Liver (tissue), 9 donors: ENCODE results near the gene VWA5A. TPM values are rescaled to one million over a fixed set of nuclear protein-coding genes. Genes with fewer than 3 reads are reported as not detected.

Experiments
- DNase-seq: peaks from one replicate; pipeline ENCODE4 v3.0.0-alpha.2; 2017; ENCODE audit warnings: low spot score
- H3K27ac ChIP-seq, 2 donors: one replicate each; pipeline ENCODE4 v1.7.0; 2013; ENCODE audit warnings: inconsistent platforms in 2 of 2, low read length in 2 of 2, control low read depth in 1 of 2, low read depth in 1 of 2, mild to moderate bottlenecking in 1 of 2
- H3K27me3 ChIP-seq, 4 donors: one replicate each; pipeline versions ENCODE4 v1.6.1 to v1.7.0; 2013; ENCODE audit warnings: low read length in 3 of 4, inconsistent platforms in 1 of 4, mild to moderate bottlenecking in 1 of 4, moderate library complexity in 1 of 4; ENCODE audit not compliant: control insufficient read depth in 4 of 4, insufficient read depth in 4 of 4
- H3K36me3 ChIP-seq, 4 donors: one replicate each; pipeline versions ENCODE4 v1.6.1 to v1.7.0; 2013; ENCODE audit warnings: low read length in 3 of 4, mild to moderate bottlenecking in 3 of 4, low read depth in 1 of 4, moderate library complexity in 1 of 4; ENCODE audit not compliant: control insufficient read depth in 4 of 4, insufficient read depth in 3 of 4
- H3K4me1 ChIP-seq, 4 donors: one replicate each; pipeline versions ENCODE4 v1.6.1 to v1.7.0; 2013; ENCODE audit warnings: low read length in 3 of 4, mild to moderate bottlenecking in 3 of 4, moderate library complexity in 1 of 4; ENCODE audit not compliant: control insufficient read depth in 4 of 4, insufficient read depth in 4 of 4
- H3K4me3 ChIP-seq, 3 donors: one replicate each; pipeline versions ENCODE4 v1.6.1 to v1.7.0; 2013; ENCODE audit warnings: low read length in 3 of 3, control low read depth in 1 of 3, low read depth in 1 of 3, mild to moderate bottlenecking in 1 of 3
- H3K9ac ChIP-seq, 2 donors: one replicate each; pipeline ENCODE4 v1.7.0; 2013; ENCODE audit warnings: low read length in 2 of 2, mild to moderate bottlenecking in 2 of 2, moderate library complexity in 2 of 2, control low read depth in 1 of 2, low read depth in 1 of 2
- H3K9me3 ChIP-seq, 4 donors: one replicate each; pipeline versions ENCODE4 v1.6.1 to v1.7.0; 2013; ENCODE audit warnings: low read length in 3 of 4; ENCODE audit not compliant: control insufficient read depth in 4 of 4
- CTCF ChIP-seq: fragments of 150-350 bp; IDR thresholded peaks from 2 replicates; pipeline ENCODE4 v1.5.1; 2017; ENCODE audit warnings: improper control_type of control experiment, low read depth, low read length; ENCODE audit not compliant: missing input control
- EGR1 ChIP-seq, 2 donors: IDR thresholded peaks; 2 replicates each; pipeline ENCODE4 v1.6.1; 2016 to 2018; ENCODE audit warnings: antibody characterized with exemption in 2 of 2, low read depth in 2 of 2
- FOXA1 ChIP-seq: IDR thresholded peaks from 2 replicates; pipeline ENCODE4 v1.6.1; 2016; ENCODE audit warnings: antibody characterized with exemption
- FOXA2 ChIP-seq: IDR thresholded peaks from 2 replicates; pipeline ENCODE4 v1.6.1; 2016; ENCODE audit warnings: antibody characterized with exemption
- GABPA ChIP-seq, 2 donors: IDR thresholded peaks in 1 of 2; conservative IDR thresholded peaks in 1 of 2; 2 replicates each; pipeline ENCODE4 v1.6.1; 2016; ENCODE audit warnings: antibody characterized with exemption in 2 of 2, mild to moderate bottlenecking in 1 of 2, moderate library complexity in 1 of 2
- HNF4A ChIP-seq, 2 donors: conservative IDR thresholded peaks; 2 replicates each; pipeline ENCODE4 v1.6.1; 2016; ENCODE audit warnings: antibody characterized with exemption in 2 of 2, mild to moderate bottlenecking in 2 of 2
- HNF4G ChIP-seq: IDR thresholded peaks from 2 replicates; pipeline ENCODE4 v1.6.1; 2016; ENCODE audit warnings: antibody characterized with exemption
- JUND ChIP-seq, 2 donors: IDR thresholded peaks; 2 replicates each; pipeline ENCODE4 v1.6.1; 2016; ENCODE audit warnings: antibody characterized with exemption in 2 of 2
- MAX ChIP-seq: IDR thresholded peaks from 2 replicates; pipeline ENCODE4 v1.6.1; 2016; ENCODE audit warnings: antibody characterized with exemption
- NR2F2 ChIP-seq: IDR thresholded peaks from 2 replicates; pipeline ENCODE4 v1.6.1; 2016; ENCODE audit warnings: antibody characterized with exemption
- RAD21 ChIP-seq, 2 donors: IDR thresholded peaks; 2 replicates each; pipeline ENCODE4 v1.6.1; 2016; ENCODE audit warnings: antibody characterized with exemption in 2 of 2, mild to moderate bottlenecking in 2 of 2
- REST ChIP-seq: IDR thresholded peaks from 2 replicates; pipeline ENCODE4 v1.6.1; 2016; ENCODE audit warnings: antibody characterized with exemption, mild to moderate bottlenecking
- RXRA ChIP-seq, 2 donors: IDR thresholded peaks; 2 replicates each; pipeline ENCODE4 v1.6.1; 2017 to 2018; ENCODE audit warnings: antibody characterized with exemption in 2 of 2, mild to moderate bottlenecking in 1 of 2
- SP1 ChIP-seq: IDR thresholded peaks from 2 replicates; pipeline ENCODE4 v1.6.1; 2018; ENCODE audit warnings: antibody characterized with exemption, mild to moderate bottlenecking
- TAF1 ChIP-seq: conservative IDR thresholded peaks from 2 replicates; pipeline ENCODE4 v1.6.1; 2016; ENCODE audit warnings: antibody characterized with exemption, mild to moderate bottlenecking
- YY1 ChIP-seq: IDR thresholded peaks from 2 replicates; pipeline ENCODE4 v1.6.1; 2016; ENCODE audit warnings: antibody characterized with exemption, mild to moderate bottlenecking
- ZBTB33 ChIP-seq: IDR thresholded peaks from 2 replicates; pipeline ENCODE4 v1.6.1; 2016; ENCODE audit warnings: antibody characterized with exemption
- WGBS: extraction: QIAGEN DNeasy Blood & Tissue Kit; methylation state at CpG from one replicate; pipeline ENCODE4 v1.1.7; 2013; 5-methylcytosine and 5-hydroxymethylcytosine counted together
- polyA plus RNA-seq, 2 donors: library from polyadenylated mRNA; stranded (reverse) in 1 of 2; unstranded in 1 of 2; fragments of 200-250 nt in 1 of 2; fragments of >200 nt in 1 of 2; fragmentation: Nextera tagmentation in 1 of 2; extraction: Ambion mirVana in 1 of 2; gene quantifications; one replicate each; pipeline versions ENCODE4 v1.2.1 to v1.2.3, GENCODE V29; 2013 to 2015
- total RNA-seq, 2 donors: library from RNA; depleted of rRNA; stranded (reverse); fragments of >200 nt; gene quantifications; one replicate each; pipeline ENCODE4 v1.2.3, GENCODE V29; 2014
- TF ChIP-seq, protein P1 (sequence below): IDR thresholded peaks from 2 replicates; pipeline ENCODE4 v1.6.1; 2016; ENCODE audit warnings: antibody characterized with exemption
- donor health status: healthy.
- donor health status: healthy.
- donor health status: healthy.
- donor health status: healthy.
- donor health status: healthy.

Gene VWA5A
- total and polyA plus RNA-seq, 4 donors, result 2.3 to 5.7 (median 3.7) TPM

DNA sequence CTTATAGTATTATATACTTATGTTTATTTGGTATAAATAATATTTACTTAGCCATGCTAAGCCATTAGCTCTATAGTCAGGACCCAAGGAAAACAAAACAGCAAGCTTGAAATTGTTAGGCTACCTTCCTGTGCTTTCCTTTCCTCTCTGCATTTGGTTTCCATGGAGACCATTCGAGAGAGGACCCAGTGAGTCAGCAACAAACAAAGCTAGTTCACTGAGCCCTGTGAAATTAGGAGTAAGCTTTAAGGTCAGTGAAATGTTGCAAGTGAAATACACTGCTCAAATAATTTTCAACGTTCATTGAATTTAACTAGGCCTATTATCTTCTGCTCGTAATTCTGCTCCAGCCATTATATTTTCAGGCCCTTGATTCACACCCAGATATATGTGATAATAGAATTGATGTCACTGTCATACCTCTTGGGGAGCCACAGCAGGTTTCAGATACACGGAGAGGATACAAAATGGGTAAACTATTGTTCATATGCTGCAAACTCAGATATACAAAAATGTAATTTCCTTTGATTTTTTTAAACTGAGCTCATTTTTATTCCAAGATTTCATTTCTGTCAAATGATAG lies 58.8 kb downstream of the VWA5A start:
- 37% methylated on average over 4 of the region's 4 CpGs for WGBS
- Histone ChIP-seq H3K27me3 (no peaks in the 10 kb centered on the region), H3K4me1 (no peaks in the 10 kb centered on the region), H3K9me3 (no peaks in the 10 kb centered on the region), H3K9ac (no peak overlapping the region), H3K36me3 (no peaks in the 10 kb centered on the region), H3K4me3 (no peak overlapping the region), H3K27ac (no peak overlapping the region)
- no peak for DNase-seq
- TF ChIP-seq HNF4G (no peak), SP1 (no peak), RXRA (IDR thresholded peaks at IDR 0.05) (no peak), HNF4A (conservative IDR thresholded peaks at IDR 0.05) (no peak), JUND (IDR thresholded peaks at IDR 0.05) (no peak), YY1 (no peak), EGR1 (IDR thresholded peaks at IDR 0.05; ENCODE audit: low read depth in 2 of 2) (no peak), FOXA2 (no peak), REST (no peak), FOXA1 (no peak), ZBTB33 (no peak), MAX (no peak), CTCF (no peak), GABPA (IDR thresholded peaks at IDR 0.05 in 1 of 2, conservative IDR thresholded peaks at IDR 0.05 in 1 of 2) (no peak), RAD21 (IDR thresholded peaks at IDR 0.05) (no peak), NR2F2 (no peak), TAF1 (no peak)
- TF ChIP-seq, protein P1, sequence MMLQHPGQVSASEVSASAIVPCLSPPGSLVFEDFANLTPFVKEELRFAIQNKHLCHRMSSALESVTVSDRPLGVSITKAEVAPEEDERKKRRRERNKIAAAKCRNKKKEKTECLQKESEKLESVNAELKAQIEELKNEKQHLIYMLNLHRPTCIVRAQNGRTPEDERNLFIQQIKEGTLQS, result no peak
